Stimulated activated naive B cell treated with anti-CD40 and anti-IgM and Interleukin-4, amounts not matched to agents 10 μg/mL and 1 μg/mL and 100 μg/mL, for 72 hours (primary cell): ENCODE data around the gene FSTL4.

Experiments
- ATAC-seq, 2 donors: fragments of 150-1000 bp; cut with Tn5 transposase; replicated peaks; 2 replicates each; pipeline ENCODE4 v1.10.0; 2021; ENCODE audit warnings: moderate library complexity in 1 of 2
- DNase-seq: peaks from one replicate; pipeline ENCODE4 v3.0.0; 2021
- H3K27ac Mint-ChIP-seq: one replicate; pipeline ENCODE4 v1.8.0; 2022; ENCODE audit warnings: mild to moderate bottlenecking, mixed read lengths
- H3K27me3 Mint-ChIP-seq, 2 donors: one replicate each; pipeline ENCODE4 v1.8.0; 2022; ENCODE audit warnings: mixed read lengths in 2 of 2
- H3K36me3 Mint-ChIP-seq, 2 donors: one replicate each; pipeline ENCODE4 v1.8.0; 2022; ENCODE audit warnings: mixed read lengths in 2 of 2, mild to moderate bottlenecking in 1 of 2
- H3K4me1 Mint-ChIP-seq, 2 donors: one replicate each; pipeline ENCODE4 v1.8.0; 2022; ENCODE audit warnings: mixed read lengths in 2 of 2, mild to moderate bottlenecking in 1 of 2
- H3K4me3 Mint-ChIP-seq, 2 donors: one replicate each; pipeline ENCODE4 v1.8.0; 2022; ENCODE audit warnings: mild to moderate bottlenecking in 2 of 2, mixed read lengths in 2 of 2, moderate library complexity in 1 of 2
- H3K9me3 Mint-ChIP-seq, 2 donors: one replicate each; pipeline ENCODE4 v1.8.0; 2022; ENCODE audit warnings: mixed read lengths in 2 of 2, mild to moderate bottlenecking in 1 of 2

Gene FSTL4

DNA sequence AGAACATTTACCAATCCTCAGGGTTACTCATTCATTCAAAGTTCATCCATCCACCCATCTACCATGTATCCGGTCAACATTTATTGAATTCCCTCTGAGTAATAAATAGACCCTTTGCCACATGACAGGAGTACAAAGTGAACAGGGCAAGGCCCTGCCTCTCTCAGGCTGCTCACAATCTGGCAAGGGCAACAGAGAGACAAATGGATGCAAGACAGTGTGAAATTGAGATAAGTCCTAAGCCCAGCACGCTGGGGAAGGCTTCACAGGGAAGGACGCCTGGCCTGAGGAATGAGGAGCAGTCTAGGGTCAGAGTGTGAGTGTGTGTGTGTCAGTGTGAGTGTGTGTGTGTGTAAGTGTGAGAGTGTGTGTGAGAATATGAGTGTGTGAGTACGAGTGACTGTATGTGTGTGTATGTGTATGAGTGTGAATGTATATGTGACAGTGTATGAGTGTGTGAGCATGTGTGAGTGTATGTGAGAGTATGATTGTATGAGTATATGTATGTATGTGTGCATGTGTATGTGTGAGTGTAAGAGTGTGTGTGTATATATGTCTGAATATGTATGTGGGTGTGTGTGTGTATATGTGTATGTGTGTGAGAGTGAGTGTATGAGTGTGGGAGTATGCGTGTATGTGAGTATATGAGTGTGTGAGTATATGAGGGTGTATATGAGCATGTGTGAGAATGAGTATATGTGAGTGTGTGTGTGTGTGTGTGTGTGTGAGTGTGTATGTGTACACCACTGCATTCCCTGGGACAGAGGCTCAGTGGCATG, 145.6 kb downstream of the FSTL4 start:
- ATAC-seq (no peak), DNase-seq (no peak)
- Mint-ChIP-seq H3K27ac (no peak overlapping the region), H3K4me3 (no peak overlapping the region), H3K4me1 (no peaks in the 10 kb centered on the region), H3K9me3 (no peaks in the 10 kb centered on the region), H3K36me3 (no peaks in the 10 kb centered on the region), H3K27me3 (peaks cover 0 to 5% of the 10 kb centered on the region in 2 donors)

DNA sequence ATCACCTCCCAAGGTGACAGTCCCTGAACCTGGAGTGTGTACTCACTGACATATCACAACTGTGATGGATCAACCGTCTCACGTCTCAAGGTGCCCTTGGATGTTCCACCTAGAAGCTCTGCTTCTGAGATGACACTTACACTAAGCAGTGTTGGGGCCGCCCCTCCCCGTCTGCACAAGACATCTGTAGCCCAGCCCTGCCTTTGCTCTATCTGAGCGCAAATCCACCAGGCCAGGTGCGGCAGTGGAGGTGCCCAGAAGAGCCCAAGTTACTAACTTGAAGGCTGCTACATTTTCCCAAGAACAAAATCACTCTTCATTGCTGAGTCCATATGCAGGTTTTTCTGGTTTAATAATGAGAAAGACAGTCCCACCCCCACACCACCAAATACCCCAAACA, 148.3 kb downstream of the FSTL4 start:
- no peak for DNase-seq
- Mint-ChIP-seq H3K36me3 (no peaks in the 10 kb centered on the region), H3K4me1 (peaks cover 2 to 5% of the 10 kb centered on the region in 2 donors), H3K4me3 (no peak overlapping the region), H3K27ac (no peak overlapping the region), H3K9me3 (no peaks in the 10 kb centered on the region), H3K27me3 (peaks cover 0 to 3% of the 10 kb centered on the region in 2 donors)
- ATAC-seq = no peak

DNA sequence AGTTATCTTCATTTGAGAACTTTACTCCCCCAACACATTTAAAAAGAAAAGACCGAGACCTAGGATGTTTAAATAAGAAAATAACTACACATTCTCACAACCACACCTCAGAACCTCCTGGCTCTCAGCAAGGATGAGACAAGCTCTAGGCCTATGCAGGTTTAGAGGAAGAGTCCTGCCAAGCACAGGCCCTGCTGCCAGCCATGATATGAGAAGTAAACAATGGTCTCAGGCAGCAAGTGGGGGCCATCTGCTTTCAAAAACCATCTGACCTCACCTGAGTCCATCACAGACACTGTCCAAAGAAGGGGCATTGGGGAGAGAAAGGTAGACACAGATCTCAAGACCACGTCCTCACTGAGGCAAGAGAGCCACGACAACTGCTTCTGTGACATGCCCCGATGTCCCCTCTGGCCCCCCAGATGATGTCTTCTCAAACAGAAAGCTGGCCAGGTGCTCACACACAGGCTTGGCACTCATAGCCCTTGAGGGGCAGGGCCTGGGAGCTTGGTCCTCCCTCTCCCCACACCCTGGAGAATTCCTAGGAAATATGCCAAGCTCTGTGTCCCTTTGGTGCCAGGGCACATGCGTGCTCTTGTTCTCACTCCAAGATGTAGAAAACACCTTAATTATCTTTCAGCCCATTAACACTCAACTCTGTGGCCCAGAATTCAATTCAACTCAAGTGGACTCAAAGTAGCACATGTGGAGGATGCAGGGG, 150.4 kb downstream of the FSTL4 start:
- Mint-ChIP-seq H3K36me3 (no peaks in the 10 kb centered on the region), H3K27ac (no peak overlapping the region), H3K27me3 (no peaks in the 10 kb centered on the region), H3K4me1 (peaks cover 2 to 5% of the 10 kb centered on the region in 2 donors), H3K9me3 (no peaks in the 10 kb centered on the region), H3K4me3 (no peak overlapping the region)
- DNase-seq = no peak
- ATAC-seq = no peak

DNA sequence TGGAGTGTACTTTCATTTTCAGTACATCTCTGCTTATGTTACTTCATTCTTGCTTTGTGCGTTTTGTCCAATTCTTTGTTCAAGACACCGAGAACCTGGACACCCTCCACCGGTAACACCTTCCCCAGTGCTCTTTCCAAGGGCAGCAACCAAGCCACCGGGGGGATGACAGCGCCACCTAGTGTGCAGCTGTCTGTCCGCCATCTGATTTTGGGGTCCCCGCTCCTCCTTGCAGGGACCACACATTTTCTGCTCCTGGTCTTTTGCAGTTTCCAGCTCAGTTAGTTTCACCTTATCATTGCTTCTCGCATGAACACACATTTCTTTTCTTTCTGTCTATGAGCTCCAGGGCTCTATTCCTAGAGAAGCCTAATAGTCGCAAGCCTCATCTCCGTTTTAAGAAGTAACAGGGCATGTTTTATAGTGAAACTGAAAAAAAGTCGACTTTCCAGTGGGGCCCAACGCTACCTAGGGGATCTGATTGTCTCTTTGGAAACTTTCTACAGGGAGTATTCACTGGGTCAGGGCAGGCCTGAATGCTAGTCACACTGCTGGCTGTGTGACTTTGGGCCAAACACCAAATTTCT, 152.1 kb downstream of the FSTL4 start:
- Mint-ChIP-seq H3K9me3 (no peaks in the 10 kb centered on the region), H3K4me3 (no peak overlapping the region), H3K27me3 (no peaks in the 10 kb centered on the region), H3K36me3 (no peaks in the 10 kb centered on the region), H3K4me1 (peaks cover 2 to 5% of the 10 kb centered on the region in 2 donors), H3K27ac (no peak overlapping the region)
- peak; percentile 27 to 52 for ATAC-seq
- peak; percentile 15 for DNase-seq

DNA sequence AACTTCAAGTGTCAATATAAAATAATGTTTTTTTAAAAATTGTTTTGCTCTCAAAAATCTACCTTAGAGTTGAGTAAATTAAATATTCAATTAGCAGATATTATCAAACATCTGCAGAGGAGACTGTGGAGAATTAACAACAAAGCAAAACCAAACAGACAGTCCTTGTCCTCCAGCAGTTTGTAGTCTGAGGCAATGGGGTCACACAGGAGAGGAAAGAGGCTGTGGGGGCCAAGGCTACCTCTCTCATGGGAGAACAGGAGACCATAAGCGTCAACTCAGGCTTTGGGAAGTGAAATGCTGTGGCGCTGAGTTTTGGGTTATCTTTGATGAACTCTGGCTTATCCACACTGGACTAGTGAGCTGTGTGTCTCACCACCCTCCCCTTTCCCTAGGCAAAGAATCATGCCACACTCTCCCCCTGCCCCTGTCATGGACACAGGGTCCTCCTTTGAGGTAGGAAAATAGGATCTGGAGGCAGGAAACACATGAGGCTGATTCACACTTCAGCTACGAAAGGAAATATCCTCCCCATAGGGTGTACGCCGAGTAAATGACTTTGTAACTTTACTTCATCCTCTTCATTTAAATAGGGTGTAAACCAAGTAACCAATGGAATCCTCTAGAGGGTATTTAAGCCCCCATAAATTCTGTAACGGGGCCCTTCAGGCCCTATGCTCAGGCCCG, 152.7 kb downstream of the FSTL4 start:
- DNase-seq = no peak
- H3K27me3 Mint-ChIP-seq = no peaks in the 10 kb centered on the region
- ATAC-seq = no peak
- no peaks in the 10 kb centered on the region for H3K36me3 Mint-ChIP-seq
- no peak overlapping the region for H3K27ac Mint-ChIP-seq
- H3K4me1 Mint-ChIP-seq = peaks cover 2 to 5% of the 10 kb centered on the region in 2 donors
- H3K4me3 Mint-ChIP-seq = no peak overlapping the region
- no peaks in the 10 kb centered on the region for H3K9me3 Mint-ChIP-seq

DNA sequence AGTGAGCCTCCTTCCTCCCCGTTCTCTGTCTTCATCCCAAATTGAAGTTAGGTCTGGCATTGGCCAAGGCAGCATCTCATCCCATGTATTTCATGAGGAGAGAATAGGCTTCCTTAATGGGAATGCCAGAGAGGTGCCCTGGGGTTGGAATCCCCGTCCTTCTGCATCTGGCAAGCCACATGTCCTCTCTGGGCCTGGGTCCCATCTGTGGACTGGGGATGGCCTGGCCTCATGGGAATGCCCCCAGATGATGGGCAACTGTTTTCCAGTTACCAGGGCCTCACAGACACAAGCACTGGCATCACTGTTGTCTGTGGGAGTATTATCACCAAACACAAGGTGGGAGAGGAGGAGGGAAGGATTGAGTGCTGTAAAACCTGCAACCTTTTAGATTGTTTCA, 153.9 kb downstream of the FSTL4 start:
- Mint-ChIP-seq H3K27me3 (peaks cover 1 to 3% of the 10 kb centered on the region in 2 donors), H3K36me3 (no peaks in the 10 kb centered on the region), H3K27ac (no peak overlapping the region), H3K4me1 (peaks cover 2 to 5% of the 10 kb centered on the region in 2 donors), H3K4me3 (no peak overlapping the region), H3K9me3 (no peaks in the 10 kb centered on the region)
- DNase-seq = no peak
- no peak for ATAC-seq

DNA sequence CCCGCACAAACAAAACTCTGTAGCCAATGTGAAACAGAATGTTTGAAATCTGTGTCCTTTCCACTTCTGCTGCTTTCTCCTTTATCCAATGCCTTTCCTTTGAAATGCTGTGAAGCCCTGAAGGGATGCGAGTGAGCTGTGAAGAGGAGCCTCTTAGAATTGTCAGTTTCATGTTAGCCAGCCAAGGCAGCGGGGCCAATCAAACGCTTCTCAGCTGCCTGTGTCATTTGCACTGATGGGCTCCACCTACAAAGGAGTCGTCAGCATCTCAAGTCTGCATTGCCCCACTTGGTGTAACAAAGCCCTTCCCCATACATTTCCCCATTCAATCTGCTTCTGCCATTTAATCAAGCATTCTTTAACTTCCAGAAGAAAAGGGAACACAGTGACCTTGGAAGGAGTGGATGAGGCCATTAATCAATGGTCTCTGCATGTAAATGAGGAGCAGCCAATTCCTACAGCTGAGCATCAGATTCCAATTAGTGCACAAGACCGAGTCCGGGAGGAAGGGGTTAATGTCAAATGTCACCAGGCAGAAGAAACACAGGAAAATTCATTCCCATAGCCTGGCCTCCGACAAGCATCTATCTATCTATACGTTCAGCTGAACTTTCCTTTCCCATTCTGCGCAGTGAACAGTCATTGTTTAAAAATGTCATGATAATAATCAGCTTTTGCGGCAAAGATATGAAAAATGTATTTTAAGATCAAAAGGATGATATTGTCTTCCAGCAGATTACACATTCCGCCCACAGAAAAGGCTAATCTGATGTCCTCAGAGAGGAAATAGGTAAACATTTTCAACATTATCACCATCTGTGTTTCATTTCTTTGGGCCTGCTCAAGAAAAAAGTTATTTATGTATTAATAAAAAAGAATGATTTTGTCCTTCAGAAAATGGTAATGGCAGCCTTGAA, 154.6 kb downstream of the FSTL4 start:
- Mint-ChIP-seq H3K27ac (no peak overlapping the region), H3K36me3 (no peaks in the 10 kb centered on the region)

DNA sequence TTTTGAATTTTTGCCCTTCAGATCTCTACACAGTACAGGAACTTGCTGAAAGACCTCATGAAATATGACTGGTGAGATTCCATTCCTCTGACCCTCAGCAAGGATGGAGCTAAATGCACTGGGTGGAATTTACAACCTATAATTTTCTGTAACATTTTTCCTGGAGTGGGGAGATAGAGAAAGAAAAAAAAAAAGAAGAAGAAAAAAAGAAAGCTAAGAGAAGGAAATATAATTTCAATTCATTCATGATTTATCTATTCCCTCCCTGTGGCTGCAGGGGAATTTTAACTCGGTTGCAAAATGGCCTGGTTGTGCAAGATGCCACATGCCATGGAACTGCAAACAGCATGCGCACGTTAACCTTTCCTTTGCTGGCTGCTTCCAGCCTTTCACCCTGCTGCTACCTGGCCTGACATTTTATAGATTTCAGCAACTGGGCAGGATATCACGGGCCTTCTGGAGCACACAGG, 155.4 kb downstream of the FSTL4 start:
- H3K27me3 Mint-ChIP-seq = peaks cover 6 to 13% of the 10 kb centered on the region in 2 donors

More for the DNA sequence above, 154.6 kb downstream of the FSTL4 start:
- H3K4me3 Mint-ChIP-seq = no peak overlapping the region
- H3K27me3 Mint-ChIP-seq = peaks cover 6 to 11% of the 10 kb centered on the region in 2 donors
- no peaks in the 10 kb centered on the region for H3K9me3 Mint-ChIP-seq
- H3K4me1 Mint-ChIP-seq = peaks cover 2 to 5% of the 10 kb centered on the region in 2 donors
- ATAC-seq (no peak), DNase-seq (no peak)

DNA sequence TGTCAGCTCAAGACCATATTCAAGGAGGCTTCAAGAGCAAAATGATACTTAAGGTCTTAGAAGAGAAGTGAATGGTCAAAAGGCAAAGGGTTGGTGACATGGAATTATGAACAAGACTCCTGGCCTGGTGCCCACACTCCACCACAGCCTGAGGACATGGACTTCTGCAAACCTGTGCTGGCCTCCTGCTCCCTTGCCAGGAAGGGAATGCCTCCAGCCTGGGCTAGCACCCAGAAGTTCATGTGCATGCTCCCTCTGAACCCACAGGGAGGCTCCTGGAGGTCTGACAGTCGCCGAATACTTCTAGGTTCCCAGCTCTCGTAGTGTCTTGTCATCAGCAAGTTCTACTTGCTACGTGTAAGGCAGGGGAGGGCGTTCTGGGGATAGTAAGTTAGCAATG, 156.7 kb downstream of the FSTL4 start:
- no peak for DNase-seq
- ATAC-seq = no peak
- peaks cover 10 to 16% of the 10 kb centered on the region in 2 donors for H3K27me3 Mint-ChIP-seq
- H3K4me1 Mint-ChIP-seq = peaks cover 2 to 5% of the 10 kb centered on the region in 2 donors
- H3K4me3 Mint-ChIP-seq = no peak overlapping the region
- no peaks in the 10 kb centered on the region for H3K9me3 Mint-ChIP-seq
- H3K27ac Mint-ChIP-seq = no peak overlapping the region
- H3K36me3 Mint-ChIP-seq = no peaks in the 10 kb centered on the region

More for the DNA sequence above, 155.4 kb downstream of the FSTL4 start:
- DNase-seq (no peak), ATAC-seq (no peak)
- Mint-ChIP-seq H3K27ac (no peak overlapping the region), H3K4me1 (peaks cover 2 to 5% of the 10 kb centered on the region in 2 donors), H3K36me3 (no peaks in the 10 kb centered on the region), H3K9me3 (no peaks in the 10 kb centered on the region), H3K4me3 (no peak overlapping the region)

DNA sequence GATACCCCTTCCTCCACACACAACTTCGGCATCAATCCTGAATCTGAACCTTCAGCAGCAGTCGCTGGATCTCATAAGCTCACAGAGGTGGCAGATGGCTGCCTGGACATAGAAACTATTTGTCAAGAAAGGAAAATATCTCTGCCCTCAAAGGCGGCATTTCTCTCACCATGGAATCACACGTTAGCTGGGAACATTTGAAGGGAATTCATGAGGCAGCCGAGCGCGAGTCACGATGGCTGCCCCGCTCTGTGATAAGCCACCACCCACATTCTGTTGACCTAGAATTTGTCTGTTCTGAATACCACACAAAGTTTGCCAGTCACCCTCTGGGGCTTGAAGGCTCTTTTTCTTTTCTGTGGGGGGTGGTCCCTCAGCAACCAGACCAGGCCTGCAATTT, 157.9 kb downstream of the FSTL4 start:
- peaks cover 13 to 25% of the 10 kb centered on the region in 2 donors for H3K27me3 Mint-ChIP-seq
- no peak for ATAC-seq
- no peak for DNase-seq
- no peaks in the 10 kb centered on the region for H3K4me1 Mint-ChIP-seq
- no peaks in the 10 kb centered on the region for H3K9me3 Mint-ChIP-seq
- no peak overlapping the region for H3K27ac Mint-ChIP-seq
- no peaks in the 10 kb centered on the region for H3K36me3 Mint-ChIP-seq
- no peak overlapping the region for H3K4me3 Mint-ChIP-seq

DNA sequence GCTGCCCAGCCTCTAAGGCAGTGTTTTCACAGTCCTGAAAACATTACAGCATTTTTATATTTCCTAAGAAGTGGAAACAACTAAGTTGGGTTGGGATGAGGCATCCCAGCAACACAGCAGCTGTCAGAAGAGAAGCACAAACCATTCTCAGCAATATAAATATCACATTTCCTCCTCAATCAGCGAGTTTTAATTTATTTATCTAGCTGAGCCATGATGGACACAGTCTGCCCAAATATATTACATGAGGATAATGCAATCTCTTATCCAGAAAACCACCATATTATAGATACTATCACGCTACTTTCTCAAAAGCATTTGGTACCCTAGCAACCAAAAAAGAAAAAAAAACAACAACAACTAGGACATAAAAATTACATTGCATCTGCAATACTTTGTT, 158.5 kb downstream of the FSTL4 start:
- ATAC-seq = no peak
- Mint-ChIP-seq H3K27ac (no peak overlapping the region), H3K4me3 (no peak overlapping the region), H3K36me3 (no peaks in the 10 kb centered on the region), H3K9me3 (no peaks in the 10 kb centered on the region), H3K4me1 (no peaks in the 10 kb centered on the region), H3K27me3 (peaks cover 13 to 25% of the 10 kb centered on the region in 2 donors)
- DNase-seq = no peak

DNA sequence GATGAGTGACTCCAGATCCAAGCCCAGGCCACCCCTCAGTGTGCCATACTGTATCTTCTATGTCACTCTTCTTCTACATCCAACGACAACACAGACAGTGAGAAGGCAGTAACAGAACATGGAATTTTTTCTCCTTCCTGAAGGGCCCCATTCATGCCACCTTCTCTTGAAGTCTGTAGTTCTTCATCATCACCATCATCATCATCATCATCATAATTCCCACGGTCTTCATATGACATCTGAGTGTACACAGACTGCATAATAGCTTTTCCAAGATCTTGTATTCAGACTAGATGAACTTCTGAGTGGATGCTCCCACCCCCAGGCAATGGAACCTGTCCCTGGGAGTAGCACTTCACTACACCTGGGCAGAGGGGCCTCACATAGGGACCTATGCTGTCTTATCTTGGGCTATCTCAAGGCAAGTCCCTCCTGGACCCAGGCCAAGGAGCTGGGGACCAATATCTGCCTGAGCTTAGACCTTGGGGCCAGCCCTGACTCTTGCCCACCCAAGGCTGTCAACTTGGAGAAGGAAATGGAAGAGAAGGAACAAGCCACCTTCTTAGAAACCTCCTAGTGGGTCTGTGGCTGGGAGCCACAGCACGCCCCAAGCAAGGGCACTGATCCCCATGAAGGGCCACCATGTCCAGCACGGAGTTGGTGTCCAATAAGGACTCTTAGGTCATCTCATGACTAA, 159.1 kb downstream of the FSTL4 start:
- no peak overlapping the region for H3K4me3 Mint-ChIP-seq
- DNase-seq (no peak), ATAC-seq (no peak)
- no peaks in the 10 kb centered on the region for H3K36me3 Mint-ChIP-seq
- H3K27me3 Mint-ChIP-seq = peaks cover 13 to 25% of the 10 kb centered on the region in 2 donors
- H3K27ac Mint-ChIP-seq = no peak overlapping the region
- no peaks in the 10 kb centered on the region for H3K4me1 Mint-ChIP-seq
- no peaks in the 10 kb centered on the region for H3K9me3 Mint-ChIP-seq

DNA sequence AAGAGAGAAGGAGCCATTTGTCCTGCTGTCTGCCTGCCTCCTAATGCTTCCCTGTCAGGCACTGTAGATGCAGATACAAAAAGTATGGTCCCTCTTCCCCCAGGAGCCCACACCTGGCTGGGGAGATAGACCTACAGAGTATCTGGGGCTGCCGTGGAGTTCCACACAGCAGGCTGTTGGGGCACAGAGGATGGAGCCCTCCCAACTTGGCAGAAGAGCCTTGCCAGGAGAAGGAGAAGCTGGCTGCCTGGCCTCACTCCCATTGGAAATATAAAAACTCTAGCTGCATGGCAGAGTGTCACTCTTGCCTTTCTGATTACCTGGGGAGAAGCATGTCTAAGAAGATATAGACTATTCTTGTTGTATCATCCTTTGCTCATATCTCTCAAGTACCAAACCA, 160.4 kb downstream of the FSTL4 start:
- H3K9me3 Mint-ChIP-seq = no peaks in the 10 kb centered on the region
- H3K4me1 Mint-ChIP-seq = no peaks in the 10 kb centered on the region
- no peak overlapping the region for H3K4me3 Mint-ChIP-seq

More for the DNA sequence above, 160.4 kb downstream of the FSTL4 start:
- no peak for DNase-seq
- H3K36me3 Mint-ChIP-seq = no peaks in the 10 kb centered on the region
- ATAC-seq = no peak
- peaks cover 13 to 25% of the 10 kb centered on the region in 2 donors for H3K27me3 Mint-ChIP-seq
- H3K27ac Mint-ChIP-seq = no peak overlapping the region
